Mesothelial cell of epicardium (in vitro differentiated cells): Measurements from ENCODE around the gene FASN. TPM values are rescaled to one million over a fixed set of nuclear protein-coding genes. Genes with fewer than 3 reads are reported as not detected.

Experiments
- DNase-seq, 2 experiments: peaks; one replicate each; pipeline ENCODE4 v3.0.0; 2021; ENCODE audit warnings: low spot score in 2 of 2; ENCODE audit not compliant: unreplicated experiment in 2 of 2
- H3K27ac Mint-ChIP-seq: 2 replicates; pipeline ENCODE4 v1.8.0; 2021; ENCODE audit warnings: mixed read lengths
- H3K27me3 Mint-ChIP-seq: 2 replicates; pipeline ENCODE4 v1.8.0; 2021; ENCODE audit warnings: low read depth, mixed read lengths
- H3K36me3 Mint-ChIP-seq: 2 replicates; pipeline ENCODE4 v1.8.0; 2021; ENCODE audit warnings: mixed read lengths
- H3K4me1 Mint-ChIP-seq: 2 replicates; pipeline ENCODE4 v1.8.0; 2021; ENCODE audit warnings: mixed read lengths
- H3K4me3 Mint-ChIP-seq: 2 replicates; pipeline ENCODE4 v1.8.0; 2021; ENCODE audit warnings: mild to moderate bottlenecking, moderate library complexity, mixed read lengths
- H3K9me3 Mint-ChIP-seq: 2 replicates; pipeline ENCODE4 v1.8.0; 2021; ENCODE audit warnings: mixed read lengths
- CTCF ChIP-seq: fragments of 200-600 bp; sonication (generic); IDR thresholded peaks from one replicate; pipeline ENCODE4 v1.5.0; 2021; ENCODE audit warnings: antibody characterized with exemption; ENCODE audit not compliant: unreplicated experiment
- total RNA-seq: library from RNA; stranded (reverse); gene quantifications from 3 replicates; pipeline ENCODE4 v1.2.1, GENCODE V29; 2021

The FASN gene
- total RNA-seq, 1 donor from 2014 or later: 227 TPM

- Mint-ChIP-seq H3K27ac (no peak overlapping the region), H3K36me3 (peaks cover 9% of the 10 kb centered on the region), H3K4me3 (no peak overlapping the region), H3K4me1 (peaks cover 3% of the 10 kb centered on the region), H3K27me3 (no peaks in the 10 kb centered on the region), H3K9me3 (no peaks in the 10 kb centered on the region)
- no peak for TF ChIP-seq CTCF
- no peak for DNase-seq
Observed at GRCh38 chr17:82112181-82112913, 14.3 kb upstream of the FASN start.

- H3K27me3 Mint-ChIP-seq: no peaks in the 10 kb centered on the region
- H3K4me1 Mint-ChIP-seq: peaks cover 16% of the 10 kb centered on the region
- H3K9me3 Mint-ChIP-seq: no peaks in the 10 kb centered on the region
- no peak for TF ChIP-seq CTCF
- no peak overlapping the region for H3K27ac Mint-ChIP-seq
- H3K4me3 Mint-ChIP-seq: no peak overlapping the region
- H3K36me3 Mint-ChIP-seq: peaks cover 9% of the 10 kb centered on the region
- no peak for DNase-seq
Observed at GRCh38 chr17:82110298-82110697, 12.3 kb upstream of the FASN start.

- Mint-ChIP-seq H3K36me3 (peaks cover 9% of the 10 kb centered on the region), H3K9me3 (no peaks in the 10 kb centered on the region), H3K4me1 (peaks cover 27% of the 10 kb centered on the region), H3K27me3 (no peaks in the 10 kb centered on the region), H3K4me3 (no peak overlapping the region), H3K27ac (no peak overlapping the region)
- TF ChIP-seq CTCF: no peak
- no peak for DNase-seq
Observed at GRCh38 chr17:82108961-82109475, 11.0 kb upstream of the FASN start.

- Mint-ChIP-seq H3K36me3 (peaks cover 6% of the 10 kb centered on the region), H3K4me3 (no peak overlapping the region), H3K4me1 (peaks cover 31% of the 10 kb centered on the region)
Observed at GRCh38 chr17:82108496-82108945, 10.5 kb upstream of the FASN start.

GRCh38 chr17:82108038-82108437 is 10.0 kb upstream of the FASN start:
- Mint-ChIP-seq H3K9me3 (no peaks in the 10 kb centered on the region), H3K4me1 (peaks cover 32% of the 10 kb centered on the region), H3K4me3 (no peak overlapping the region), H3K27me3 (no peaks in the 10 kb centered on the region), H3K36me3 (peaks cover 6% of the 10 kb centered on the region), H3K27ac (peak overlapping the region; percentile 45)
- no peak for TF ChIP-seq CTCF
- DNase-seq: no peak

More at GRCh38 chr17:82108496-82108945, 10.5 kb upstream of the FASN start:
- TF ChIP-seq CTCF: no peak
- no peak for DNase-seq
- Mint-ChIP-seq H3K9me3 (no peaks in the 10 kb centered on the region), H3K27ac (peak overlapping the region; percentile 45), H3K27me3 (no peaks in the 10 kb centered on the region)
